Gastrocnemius medialis (tissue), 4 donors: ENCODE data around the gene DYRK1B.

Experiments
- POLR2A ChIP-seq, 2 donors: fragments of 450-650 bp; IDR thresholded peaks; one replicate each; pipeline ENCODE4 v1.6.1; 2017; ENCODE audit warnings: antibody characterized with exemption in 2 of 2, mild to moderate bottlenecking in 2 of 2, moderate library complexity in 2 of 2
- TF ChIP-seq, protein P1 (sequence below), 5 experiments: fragments of 450-650 bp in 3 of 5; fragments of 200-600 bp in 2 of 5; sonication (generic) in 2 of 5; IDR thresholded peaks in 4 of 5; conservative IDR thresholded peaks in 1 of 5; 1 replicate in 4 of 5; 2 replicates in 1 of 5; pipeline ENCODE4 v1.5.1; 2016 to 2019; ENCODE audit warnings: antibody characterized with exemption in 5 of 5, mild to moderate bottlenecking in 3 of 5, moderate library complexity in 3 of 5

GRCh38 chr19:39873385-39873784, 39.4 kb upstream of the DYRK1B start:
- TF ChIP-seq, protein P1, sequence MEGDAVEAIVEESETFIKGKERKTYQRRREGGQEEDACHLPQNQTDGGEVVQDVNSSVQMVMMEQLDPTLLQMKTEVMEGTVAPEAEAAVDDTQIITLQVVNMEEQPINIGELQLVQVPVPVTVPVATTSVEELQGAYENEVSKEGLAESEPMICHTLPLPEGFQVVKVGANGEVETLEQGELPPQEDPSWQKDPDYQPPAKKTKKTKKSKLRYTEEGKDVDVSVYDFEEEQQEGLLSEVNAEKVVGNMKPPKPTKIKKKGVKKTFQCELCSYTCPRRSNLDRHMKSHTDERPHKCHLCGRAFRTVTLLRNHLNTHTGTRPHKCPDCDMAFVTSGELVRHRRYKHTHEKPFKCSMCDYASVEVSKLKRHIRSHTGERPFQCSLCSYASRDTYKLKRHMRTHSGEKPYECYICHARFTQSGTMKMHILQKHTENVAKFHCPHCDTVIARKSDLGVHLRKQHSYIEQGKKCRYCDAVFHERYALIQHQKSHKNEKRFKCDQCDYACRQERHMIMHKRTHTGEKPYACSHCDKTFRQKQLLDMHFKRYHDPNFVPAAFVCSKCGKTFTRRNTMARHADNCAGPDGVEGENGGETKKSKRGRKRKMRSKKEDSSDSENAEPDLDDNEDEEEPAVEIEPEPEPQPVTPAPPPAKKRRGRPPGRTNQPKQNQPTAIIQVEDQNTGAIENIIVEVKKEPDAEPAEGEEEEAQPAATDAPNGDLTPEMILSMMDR (IDR thresholded peaks at IDR 0.05 in 4 of 5, conservative IDR thresholded peaks at IDR 0.05 in 1 of 5) = no peak
- no peak for TF ChIP-seq POLR2A (IDR thresholded peaks at IDR 0.05)
